Stimulated activated CD8-positive, alpha-beta memory T cell treated with anti-CD3 and anti-CD28 coated beads, Interleukin-4, amount 100 ng/mL, for 48 hours (primary cell): Measurements from ENCODE around the gene CXCL16.
"Not testable (repeated sequence)": the region's sequence is repeated elsewhere in the genome, so short reads cannot be mapped to it uniquely, and the experiment has no call there.

Experiments used
- DNase-seq: peaks from one replicate; pipeline ENCODE4 v3.0.0-alpha.2; 2020

Gene CXCL16

GRCh38 chr17:4719684-4720221 lies 20.0 kb downstream of the CXCL16 start:
- no peak for DNase-seq

GRCh38 chr17:4719146-4719545 lies 20.6 kb downstream of the CXCL16 start:
- DNase-seq = no peak

GRCh38 chr17:4718276-4718675 lies 21.5 kb downstream of the CXCL16 start:
- DNase-seq = no peak

- DNase-seq = no peak
Measured at GRCh38 chr17:4717791-4718190, 21.9 kb downstream of the CXCL16 start.

- DNase-seq = no peak
Measured at GRCh38 chr17:4716081-4716480, 23.6 kb downstream of the CXCL16 start.

GRCh38 chr17:4715063-4715744 lies 24.5 kb downstream of the CXCL16 start:
- peak; percentile 68 for DNase-seq

- DNase-seq = not testable (repeated sequence)
Measured at GRCh38 chr17:4714340-4715062, 25.2 kb downstream of the CXCL16 start.

- no peak for DNase-seq
Measured at GRCh38 chr17:4712526-4712925, 27.2 kb downstream of the CXCL16 start.

- DNase-seq = no peak
Measured at GRCh38 chr17:4711661-4712181, 28.0 kb downstream of the CXCL16 start.

- DNase-seq = peak; percentile 65
Measured at GRCh38 chr17:4710693-4711634, 28.8 kb downstream of the CXCL16 start.

GRCh38 chr17:4709794-4710692 lies 29.7 kb downstream of the CXCL16 start, which contains the start of gene ARRB2:
ARRB2 (plus strand) TSS chr17:4710632; CDS start chr17:4710722, 90 bp downstream.
- DNase-seq = peak; percentile 98

- peak; percentile 73 for DNase-seq
Measured at GRCh38 chr17:4708436-4708835, 31.3 kb downstream of the CXCL16 start.

- DNase-seq = no peak
Measured at GRCh38 chr17:4706121-4706520, 33.6 kb downstream of the CXCL16 start.

GRCh38 chr17:4704991-4705390 lies 34.7 kb downstream of the CXCL16 start:
- DNase-seq = no peak

- DNase-seq = not testable (repeated sequence)
Measured at GRCh38 chr17:4704574-4704907, 35.2 kb downstream of the CXCL16 start.

GRCh38 chr17:4703330-4703691 lies 36.4 kb downstream of the CXCL16 start:
- no peak for DNase-seq

- no peak for DNase-seq
Measured at GRCh38 chr17:4701116-4701515, 38.6 kb downstream of the CXCL16 start.

GRCh38 chr17:4699401-4700056 lies 40.2 kb downstream of the CXCL16 start:
- DNase-seq = not testable (repeated sequence)

GRCh38 chr17:4696437-4696805 lies 43.3 kb downstream of the CXCL16 start:
- DNase-seq = no peak

GRCh38 chr17:4693416-4693815 lies 46.3 kb downstream of the CXCL16 start:
- DNase-seq = no peak

- DNase-seq = no peak
Measured at GRCh38 chr17:4691686-4692085, 48.0 kb downstream of the CXCL16 start.
